Measurements from ENCODE around the gene RARS2.
"Not testable (repeated sequence)": the region's sequence is repeated elsewhere in the genome, so short reads cannot be mapped to it uniquely, and the experiment has no call there.

RARS2 gene

DNA sequence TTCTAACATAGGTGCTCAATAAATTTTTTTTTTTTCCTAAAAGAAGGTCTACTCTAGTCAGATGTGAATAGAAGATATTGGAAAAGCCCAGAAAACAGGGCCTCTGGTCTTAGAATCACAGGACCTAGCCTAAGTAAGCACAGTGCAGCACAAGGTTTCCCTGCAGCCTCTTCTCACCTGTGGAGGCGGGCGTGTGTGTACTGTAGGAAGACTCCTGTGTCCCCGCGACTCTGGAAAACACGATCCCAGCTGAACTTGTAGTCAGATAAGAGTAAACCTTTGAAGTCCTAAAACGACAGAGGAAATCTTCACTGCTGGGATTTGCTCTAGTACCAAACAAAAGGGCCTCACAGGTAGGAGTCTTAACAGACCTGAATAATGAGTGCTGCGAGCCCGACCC lies 71.3 kb downstream of the RARS2 start:
- no peak overlapping the region for H3K4me3 ChIP-seq
- no peak for DNase-seq (ENCODE audit: low spot score in 2 of 2)
- H3K9me3 ChIP-seq, result no peaks in the 10 kb centered on the region
- in situ Hi-C loops (cut with MboI; ENCODE audit: low sequenced_read_pairs), result no loop called here
- no peaks in the 10 kb centered on the region for H3K27me3 ChIP-seq (ENCODE audit: low read depth)
- H3K4me1 ChIP-seq, result no peaks in the 10 kb centered on the region
- H3K36me3 ChIP-seq (replicated peaks), result peaks cover 58% of the 10 kb centered on the region

DNA sequence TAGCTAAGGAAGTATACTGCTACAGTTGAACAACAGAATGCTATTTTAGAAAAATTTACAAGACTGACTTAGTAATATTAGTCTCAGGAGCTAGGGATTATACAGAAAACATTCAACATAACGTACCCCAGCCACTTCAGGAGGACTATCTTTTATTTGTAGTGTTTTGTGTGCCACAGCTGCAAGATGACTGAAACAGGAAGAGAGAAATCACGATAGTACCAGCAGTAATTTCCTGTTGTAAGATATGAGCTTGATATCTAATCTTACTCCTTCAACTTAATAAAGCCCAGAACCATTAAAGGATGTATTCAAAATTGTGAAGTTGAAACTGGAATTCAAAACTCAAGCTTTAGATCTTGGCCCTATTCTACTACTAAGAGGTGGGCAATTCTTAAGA lies 75.0 kb downstream of the RARS2 start:
- H3K4me3 ChIP-seq, result no peak overlapping the region
- H3K4me1 ChIP-seq, result no peaks in the 10 kb centered on the region
- peaks cover 75% of the 10 kb centered on the region for H3K36me3 ChIP-seq (replicated peaks)
- DNase-seq (ENCODE audit: low spot score in 2 of 2), result no peak
- no peaks in the 10 kb centered on the region for H3K9me3 ChIP-seq
- in situ Hi-C loops (cut with MboI; ENCODE audit: low sequenced_read_pairs), result no loop called here
- no peaks in the 10 kb centered on the region for H3K27me3 ChIP-seq (ENCODE audit: low read depth)

DNA sequence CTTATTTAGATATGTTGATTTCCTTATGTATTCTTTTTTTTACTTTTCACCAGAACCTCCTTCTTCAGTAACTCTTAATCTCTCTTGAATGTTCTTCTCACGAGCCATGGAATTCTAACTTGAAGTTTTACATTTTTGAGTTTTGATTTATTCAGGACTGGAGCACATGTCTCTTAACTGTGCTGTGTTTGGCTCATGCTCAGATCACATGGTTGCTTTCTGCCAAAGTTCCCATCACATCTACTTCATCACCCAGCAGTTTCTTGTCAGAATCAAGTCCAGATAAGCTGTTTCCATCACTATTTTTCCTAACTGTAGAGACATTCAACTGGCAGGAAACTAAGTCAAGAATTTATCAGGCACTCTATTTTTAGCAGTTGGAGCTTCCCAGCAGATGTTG lies 85.3 kb downstream of the RARS2 start:
- Histone ChIP-seq H3K9me3 (no peaks in the 10 kb centered on the region), H3K4me3 (no peak overlapping the region), H3K27me3 (ENCODE audit: low read depth) (no peaks in the 10 kb centered on the region), H3K4me1 (no peaks in the 10 kb centered on the region; the same call in 1 of the 2 replicates), H3K36me3 (replicated peaks) (peaks cover 31% of the 10 kb centered on the region)
- in situ Hi-C loops (cut with MboI; ENCODE audit: low sequenced_read_pairs), result no loop called here
- DNase-seq (ENCODE audit: low spot score in 2 of 2), result no peak

DNA sequence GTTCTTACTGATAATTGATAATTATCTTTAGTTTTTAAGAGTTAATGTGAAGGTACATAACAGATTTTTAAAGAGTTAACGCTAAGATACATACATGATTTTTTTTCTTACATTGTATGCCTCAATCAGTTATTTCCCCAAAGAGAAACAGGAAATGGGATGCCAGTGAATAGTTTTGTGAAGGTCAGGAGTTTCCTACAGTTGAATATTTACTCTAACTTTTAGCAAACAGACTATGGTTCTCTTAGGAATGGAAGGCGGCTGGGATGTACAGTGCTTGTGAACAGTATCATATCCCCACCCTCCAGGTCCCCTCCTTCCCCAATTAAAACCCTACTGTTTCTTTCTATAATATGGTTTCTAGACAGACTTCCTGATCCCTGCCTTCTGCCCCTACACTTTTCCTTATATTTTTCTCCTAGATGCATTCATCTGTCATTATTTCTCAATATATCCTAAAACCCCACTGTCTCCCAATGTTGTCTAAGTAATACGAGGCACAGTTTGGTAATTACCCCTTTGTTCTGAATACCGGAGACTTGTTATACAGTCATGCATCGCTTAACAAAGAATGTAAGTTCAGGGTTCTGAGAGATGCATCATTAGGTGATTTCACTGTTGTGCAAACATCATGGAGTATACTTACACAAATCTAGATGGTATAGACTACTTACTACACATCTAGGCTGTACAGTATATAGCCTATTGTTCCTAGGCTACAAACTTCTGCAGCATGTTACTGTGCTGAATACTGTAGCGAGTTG lies 87.8 kb downstream of the RARS2 start:
- in situ Hi-C loops (cut with MboI; ENCODE audit: low sequenced_read_pairs), result no loop called here
- H3K9me3 ChIP-seq, result no peaks in the 10 kb centered on the region
- no peaks in the 10 kb centered on the region; the same call in 1 of the 2 replicates for H3K4me1 ChIP-seq
- no peak overlapping the region for H3K4me3 ChIP-seq
- peaks cover 21% of the 10 kb centered on the region for H3K36me3 ChIP-seq (replicated peaks)
- no peaks in the 10 kb centered on the region for H3K27me3 ChIP-seq (ENCODE audit: low read depth)
- no peak for DNase-seq (ENCODE audit: low spot score in 2 of 2)

DNA sequence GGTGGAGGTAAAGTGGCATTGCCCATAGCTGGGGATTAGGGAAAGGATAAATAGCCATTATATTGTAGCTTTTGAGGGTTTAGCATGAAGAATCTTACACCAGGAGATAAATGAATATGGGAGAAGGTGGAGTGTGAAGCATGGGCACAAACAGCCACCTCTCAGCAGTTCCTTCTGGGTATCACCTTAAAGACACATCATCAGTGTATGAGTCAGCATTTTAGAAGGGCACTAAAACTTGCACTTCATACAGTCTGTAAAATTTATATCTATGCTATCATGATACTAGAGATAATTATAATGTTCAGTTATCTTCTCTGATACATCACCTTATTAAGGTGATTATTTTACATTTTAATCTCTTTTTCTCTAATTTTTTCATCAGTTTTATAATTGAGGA lies 91.7 kb downstream of the RARS2 start:
- H3K27me3 ChIP-seq (ENCODE audit: low read depth), result no peaks in the 10 kb centered on the region
- no peaks in the 10 kb centered on the region for H3K4me1 ChIP-seq
- in situ Hi-C loops (cut with MboI; ENCODE audit: low sequenced_read_pairs), result no loop called here
- no peak overlapping the region for H3K4me3 ChIP-seq
- no peaks in the 10 kb centered on the region for H3K9me3 ChIP-seq
- DNase-seq (ENCODE audit: low spot score in 2 of 2), result no peak
- peaks cover 13% of the 10 kb centered on the region for H3K36me3 ChIP-seq (replicated peaks)

DNA sequence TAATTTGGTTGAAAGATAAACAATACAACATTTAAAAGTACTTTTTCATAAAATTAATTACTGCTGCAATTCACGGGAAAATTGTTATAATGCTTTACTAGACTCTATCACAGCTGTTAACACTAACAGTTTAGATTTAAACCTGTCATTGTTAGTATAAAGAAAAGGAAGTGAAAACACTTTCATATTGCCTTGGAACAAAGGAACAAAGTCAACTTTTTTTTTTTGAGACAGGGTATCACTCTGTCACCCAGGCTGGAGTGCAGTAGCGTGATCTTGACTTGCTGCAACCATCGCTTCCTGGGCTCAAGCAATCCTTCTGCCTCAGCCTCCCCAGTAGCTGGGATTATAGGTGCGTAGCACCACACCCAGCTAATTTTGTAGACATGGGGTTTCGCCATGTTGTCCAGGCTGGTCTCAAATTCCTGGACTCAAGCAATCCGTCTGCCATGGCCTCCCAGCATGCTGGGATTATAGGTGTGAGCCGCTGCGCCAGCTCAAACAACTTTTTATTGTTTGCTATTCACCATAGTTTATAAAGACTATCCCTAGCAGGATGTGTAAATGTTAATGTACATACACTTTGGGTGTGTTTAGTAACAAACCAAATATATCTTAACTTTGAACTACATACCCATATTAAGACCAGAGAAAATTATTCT lies 94.9 kb downstream of the RARS2 start:
- Histone ChIP-seq H3K9me3 (no peaks in the 10 kb centered on the region), H3K36me3 (replicated peaks) (peaks cover 10% of the 10 kb centered on the region), H3K27me3 (ENCODE audit: low read depth) (no peaks in the 10 kb centered on the region), H3K4me1 (no peaks in the 10 kb centered on the region), H3K4me3 (no peak overlapping the region)
- in situ Hi-C loops (cut with MboI; ENCODE audit: low sequenced_read_pairs), result no loop called here
- DNase-seq (ENCODE audit: low spot score in 2 of 2), result no peak

DNA sequence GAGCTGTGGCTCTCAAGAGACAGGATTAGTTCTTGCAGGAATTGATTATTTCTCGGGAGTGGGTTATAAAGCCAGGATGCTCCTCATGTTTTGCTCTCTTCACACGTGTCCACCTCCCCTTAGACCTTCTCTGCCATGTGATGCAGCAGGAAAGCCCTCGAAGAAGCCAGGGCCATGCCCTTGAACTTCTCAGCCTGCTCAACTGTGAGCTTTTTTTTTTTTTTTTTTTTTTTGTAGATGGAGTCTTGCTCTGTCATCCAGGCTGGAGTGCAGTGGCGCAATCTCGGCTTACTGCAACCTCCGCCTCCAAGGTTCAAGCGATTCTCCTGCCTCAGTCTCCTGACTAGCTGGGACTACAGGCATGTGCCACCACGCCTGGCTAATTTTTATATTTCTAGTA lies 100.5 kb downstream of the RARS2 start:
- H3K36me3 ChIP-seq (replicated peaks); H3K9me3 ChIP-seq; DNase-seq (ENCODE audit: low spot score in 2 of 2); H3K4me3 ChIP-seq; H3K27me3 ChIP-seq (ENCODE audit: low read depth); in situ Hi-C loops (cut with MboI; ENCODE audit: low sequenced_read_pairs): not testable (repeated sequence)
- H3K4me1 ChIP-seq, result peaks cover 23% of the 10 kb centered on the region

DNA sequence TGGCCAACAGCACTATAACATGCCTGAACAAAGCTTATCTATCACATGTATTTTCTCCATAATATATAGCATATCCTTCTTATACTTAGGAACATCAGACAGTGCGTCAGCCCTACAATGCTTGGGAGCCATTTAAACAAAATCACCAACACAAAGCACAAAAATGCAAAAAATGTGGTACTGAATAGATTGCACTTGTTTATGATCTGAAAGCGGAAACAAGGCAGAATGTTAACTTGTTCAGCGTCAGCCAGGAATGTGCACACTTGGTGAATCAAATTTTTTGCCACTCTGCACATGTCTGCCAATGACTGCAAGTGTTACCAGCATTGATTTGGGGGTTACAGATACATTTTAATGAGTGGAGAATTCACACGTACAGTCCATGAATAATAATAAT lies 102.2 kb downstream of the RARS2 start:
- Histone ChIP-seq H3K9me3 (no peaks in the 10 kb centered on the region), H3K4me3 (no peak overlapping the region), H3K36me3 (replicated peaks) (no peaks in the 10 kb centered on the region; the same call in 1 of the 2 replicates), H3K27me3 (ENCODE audit: low read depth) (no peaks in the 10 kb centered on the region), H3K4me1 (peaks cover 23% of the 10 kb centered on the region)
- in situ Hi-C loops (cut with MboI; ENCODE audit: low sequenced_read_pairs), result no loop called here
- peak; percentile 64 to 87 for DNase-seq (ENCODE audit: low spot score in 2 of 2)

DNA sequence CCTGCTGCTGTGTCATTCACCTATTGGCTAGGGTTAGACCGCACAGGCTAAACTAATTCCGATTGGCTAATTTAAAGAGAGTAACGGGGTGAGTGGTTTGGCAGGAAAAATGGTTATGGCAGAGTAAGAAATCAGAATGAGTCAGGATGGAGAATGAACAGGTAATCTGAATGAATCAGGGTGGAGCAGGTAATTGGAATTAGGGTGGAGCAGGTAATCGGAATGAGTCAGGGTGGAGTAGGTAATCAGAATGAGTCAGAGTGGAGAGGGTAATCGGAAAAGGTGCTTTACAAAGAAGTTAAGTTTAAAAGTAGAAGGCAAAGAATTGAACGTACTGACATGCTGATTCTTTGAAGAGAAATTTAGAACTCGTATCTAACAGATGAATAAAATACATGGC lies 105.3 kb downstream of the RARS2 start:
- in situ Hi-C loops (cut with MboI; ENCODE audit: low sequenced_read_pairs), result no loop called here
- peaks cover 23% of the 10 kb centered on the region for H3K4me1 ChIP-seq
- H3K9me3 ChIP-seq, result no peaks in the 10 kb centered on the region
- no peak for DNase-seq (ENCODE audit: low spot score in 2 of 2)
- no peaks in the 10 kb centered on the region; the same call in 1 of the 2 replicates for H3K36me3 ChIP-seq (replicated peaks)
- no peak overlapping the region for H3K4me3 ChIP-seq
- H3K27me3 ChIP-seq (ENCODE audit: low read depth), result no peaks in the 10 kb centered on the region

DNA sequence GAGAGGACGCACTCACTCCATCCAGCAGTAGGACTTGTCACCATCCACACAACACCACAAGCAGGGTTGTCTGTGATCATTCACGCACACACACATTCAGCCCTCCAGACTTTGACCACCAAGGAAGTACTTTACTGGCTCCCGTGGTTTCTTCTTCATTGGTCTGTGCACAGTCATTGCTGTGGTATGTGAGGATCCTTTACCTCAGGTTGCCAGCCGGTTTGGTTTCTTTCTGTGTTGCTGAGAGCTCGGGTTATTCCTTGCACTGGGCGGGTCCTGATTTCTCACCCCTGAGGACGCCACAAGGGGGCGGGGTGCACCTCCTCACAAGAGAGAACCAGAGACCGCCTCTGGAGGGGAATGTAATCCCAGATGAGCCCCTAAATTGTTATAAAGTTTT lies 105.9 kb downstream of the RARS2 start:
- in situ Hi-C loops (cut with MboI; ENCODE audit: low sequenced_read_pairs), result no loop called here
- Histone ChIP-seq H3K36me3 (replicated peaks) (no peaks in the 10 kb centered on the region; the same call in 1 of the 2 replicates), H3K4me1 (peaks cover 19% of the 10 kb centered on the region), H3K27me3 (ENCODE audit: low read depth) (no peaks in the 10 kb centered on the region), H3K4me3 (no peak overlapping the region), H3K9me3 (no peaks in the 10 kb centered on the region)
- DNase-seq (ENCODE audit: low spot score in 2 of 2), result peak in 1 of 2 experiments; percentile 70

DNA sequence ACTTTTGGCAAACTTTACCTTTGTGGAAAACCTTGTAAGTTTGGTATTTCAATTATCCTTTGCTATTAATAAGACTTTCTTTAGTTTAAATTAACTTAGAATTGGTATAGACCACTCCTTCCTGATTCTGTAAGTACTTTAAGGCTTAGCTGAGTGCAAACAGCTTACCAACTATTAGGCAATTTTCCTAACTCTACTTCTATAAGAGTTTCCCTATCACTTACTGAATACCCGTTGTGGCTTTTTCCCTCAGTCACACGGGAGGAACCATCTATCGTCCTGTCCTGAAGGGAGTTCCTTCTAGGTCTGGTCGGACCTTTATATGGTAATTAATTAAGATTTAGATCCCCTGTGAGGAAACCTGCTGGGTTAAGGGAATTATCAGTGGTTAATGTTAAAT lies 107.4 kb downstream of the RARS2 start:
- H3K4me3 ChIP-seq, result no peak overlapping the region
- peaks cover 3% of the 10 kb centered on the region; the same call in 1 of the 2 replicates for H3K36me3 ChIP-seq (replicated peaks)
- H3K9me3 ChIP-seq, result no peaks in the 10 kb centered on the region
- no peaks in the 10 kb centered on the region for H3K27me3 ChIP-seq (ENCODE audit: low read depth)
- no peak for DNase-seq (ENCODE audit: low spot score in 2 of 2)
- in situ Hi-C loops (cut with MboI; ENCODE audit: low sequenced_read_pairs), result no loop called here
- H3K4me1 ChIP-seq, result peaks cover 6% of the 10 kb centered on the region

DNA sequence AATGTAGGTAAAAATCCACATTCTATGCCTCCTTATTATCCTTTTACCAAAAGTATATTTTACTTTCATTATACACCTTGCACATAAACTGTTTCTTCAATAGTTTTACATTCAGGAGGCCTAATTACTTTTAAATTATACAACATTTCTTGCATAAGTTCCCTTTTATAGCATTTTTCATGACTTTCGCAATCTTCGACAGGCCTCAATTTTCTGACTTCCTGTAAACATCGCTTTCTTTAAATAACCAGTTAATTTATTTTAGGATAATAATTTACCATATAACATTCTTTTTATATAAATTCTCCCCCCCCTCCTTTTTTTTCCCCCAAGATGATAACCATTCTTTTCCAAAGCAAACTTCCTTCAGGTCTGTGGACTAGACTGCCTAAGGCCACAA lies 107.9 kb downstream of the RARS2 start:
- H3K4me3 ChIP-seq, result no peak overlapping the region
- peaks cover 1% of the 10 kb centered on the region for H3K4me1 ChIP-seq
- H3K36me3 ChIP-seq (replicated peaks), result peaks cover 3% of the 10 kb centered on the region; the same call in 1 of the 2 replicates
- no peak for DNase-seq (ENCODE audit: low spot score in 2 of 2)
- in situ Hi-C loops (cut with MboI; ENCODE audit: low sequenced_read_pairs), result no loop called here
- H3K9me3 ChIP-seq, result no peaks in the 10 kb centered on the region
- H3K27me3 ChIP-seq (ENCODE audit: low read depth), result no peaks in the 10 kb centered on the region

DNA sequence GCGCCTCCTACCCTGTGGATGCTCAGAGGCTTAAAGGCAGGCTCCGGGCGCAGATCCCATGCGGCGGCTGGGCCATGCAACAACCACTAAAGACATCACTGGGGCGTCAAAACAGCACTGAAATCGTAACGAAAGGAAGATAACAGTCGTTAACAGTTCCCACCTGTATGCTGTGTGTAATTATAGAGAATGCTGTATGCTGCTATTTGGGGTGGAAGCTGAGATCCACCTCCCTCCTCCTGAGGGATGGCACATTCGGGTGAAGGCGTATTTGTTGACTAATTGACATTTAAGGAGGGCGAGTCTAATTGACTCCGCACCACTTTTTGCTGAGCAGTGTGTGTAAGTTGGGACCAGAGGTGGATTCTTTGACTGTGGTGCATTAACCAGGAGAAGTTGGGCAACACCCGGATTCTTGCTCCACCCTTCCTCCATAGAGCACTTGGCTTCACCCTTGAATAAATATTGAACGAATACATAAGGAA lies 116.3 kb downstream of the RARS2 start:
- in situ Hi-C loops (cut with MboI; ENCODE audit: low sequenced_read_pairs), result no loop called here
- peak overlapping the region; percentile 97 for H3K4me3 ChIP-seq
- 0 out of 2 replicates have a peak, but pooled peaks cover 3% of the 10 kb centered on the region for H3K36me3 ChIP-seq (replicated peaks)
- no peaks in the 10 kb centered on the region for H3K27me3 ChIP-seq (ENCODE audit: low read depth)
- peaks cover 5% of the 10 kb centered on the region for H3K4me1 ChIP-seq
- H3K9me3 ChIP-seq, result no peaks in the 10 kb centered on the region
- no peak for DNase-seq (ENCODE audit: low spot score in 2 of 2)

Data from HAP-1 (cell line).